ENCODE measurements around the gene KRTAP4-16. TPM values are rescaled to one million over a fixed set of nuclear protein-coding genes. Genes with fewer than 3 reads are reported as not detected.

KRTAP4-16 gene
- total RNA-seq, 1 experiment from 2014 or later = not detected

GRCh38 chr17:41131979-41132378, 30.0 kb upstream of the KRTAP4-16 start:
- no peaks in the 10 kb centered on the region for H3K36me3 Mint-ChIP-seq (ENCODE audit: insufficient read depth in 1 of 3, low read depth in 3 of 3)
- Histone ChIP-seq H3K56ac (ENCODE audit: insufficient read length, low read depth, low read length) (no peak overlapping the region), H4K91ac (ENCODE audit: insufficient read length, low read depth, low read length) (no peak overlapping the region), H3K4ac (ENCODE audit: low read depth, low read length) (no peak overlapping the region), H2BK12ac (ENCODE audit: insufficient read length, low read depth, low read length) (no peak overlapping the region), H2BK20ac (ENCODE audit: low read depth, low read length, poor library complexity, severe bottlenecking) (no peak overlapping the region), H3K27me3 (ENCODE audit: insufficient read depth, low read length) (no peaks in the 10 kb centered on the region), H3K4me1 (ENCODE audit: insufficient read depth, low read length) (no peaks in the 10 kb centered on the region), H2AK5ac (ENCODE audit: insufficient read length, low read length) (no peak overlapping the region), H3K79me2 (ENCODE audit: insufficient read depth, low read length) (no peaks in the 10 kb centered on the region), H3K9me3 (ENCODE audit: control insufficient read depth, low read depth, low read length) (no peaks in the 10 kb centered on the region), H3K79me1 (ENCODE audit: insufficient read depth, low read depth, low read length, poor library complexity, severe bottlenecking) (no peaks in the 10 kb centered on the region), H3K9ac (ENCODE audit: extremely low read depth, insufficient read length, low read length) (no peak overlapping the region), H2BK5ac (ENCODE audit: insufficient read length, low read length) (no peak overlapping the region), H2BK15ac (ENCODE audit: low read depth, low read length) (no peak overlapping the region), H3K14ac (ENCODE audit: insufficient read depth, low read length) (no peak overlapping the region), H4K8ac (replicated peaks; ENCODE audit: insufficient read length, low read depth, low read length) (no peak overlapping the region), H3K23me2 (ENCODE audit: insufficient read length, low read depth, low read length, poor library complexity, severe bottlenecking) (no peaks in the 10 kb centered on the region), H3K4me2 (ENCODE audit: insufficient read depth, insufficient read length, low read length) (no peak overlapping the region), H4K20me1 (ENCODE audit: control insufficient read depth, insufficient read depth, insufficient read length) (no peaks in the 10 kb centered on the region), H2AFZ (ENCODE audit: low read length) (no peak overlapping the region), H3K27ac (ENCODE audit: insufficient read length, low read depth, low read length) (no peak overlapping the region), H4K5ac (ENCODE audit: insufficient read length, low read depth, low read length) (no peak overlapping the region), H3T11ph (ENCODE audit: low read length) (no peak overlapping the region), H3K23ac (ENCODE audit: insufficient read length, low read depth, low read length) (no peak overlapping the region), H3K18ac (ENCODE audit: insufficient read length, low read depth, low read length) (no peak overlapping the region), H2BK120ac (ENCODE audit: low read depth, low read length, poor library complexity, severe bottlenecking) (no peak overlapping the region)
- H3K4me1 Mint-ChIP-seq = no peaks in the 10 kb centered on the region
- no peaks in the 10 kb centered on the region for H3K27me3 Mint-ChIP-seq (ENCODE audit: low read depth)
- no peak for DNase-seq
- H3K4me3 Mint-ChIP-seq = no peak overlapping the region
- H3K27ac Mint-ChIP-seq = no peak overlapping the region
- peaks cover 0 to 8% of the 10 kb centered on the region in 2 experiments; a peak in 2 of 5 replicates for H3K9me3 Mint-ChIP-seq
- TF ChIP-seq CTCF (conservative IDR thresholded peaks at IDR 0.05) = no peak
- no CpG with 5 or more reads among the region's 3 CpGs for WGBS (ENCODE audit: extremely low coverage, insufficient read length, low lambda C conversion rate)
